HEK293T (cell line): ENCODE data around the gene HAS3.

Experiments
- BHLHE40 ChIP-seq: fragments of 450-650 bp; IDR thresholded peaks from 2 replicates; pipeline ENCODE4 v1.6.1; 2016; ENCODE audit warnings: mild to moderate bottlenecking, moderate library complexity, borderline replicate concordance
- CTBP1 ChIP-seq: fragments of 450-650 bp; IDR thresholded peaks from 2 replicates; pipeline ENCODE4 v1.6.1; 2016; ENCODE audit warnings: borderline replicate concordance
- FOXK2 ChIP-seq: fragments of 450-650 bp; IDR thresholded peaks from 2 replicates; pipeline ENCODE4 v1.6.1; 2016; ENCODE audit warnings: mild to moderate bottlenecking
- HDGF ChIP-seq: fragments of 450-650 bp; IDR thresholded peaks from 2 replicates; pipeline ENCODE4 v1.6.1; 2017; ENCODE audit warnings: antibody characterized with exemption, borderline replicate concordance
- NFRKB ChIP-seq: fragments of 450-650 bp; IDR thresholded peaks from 2 replicates; pipeline ENCODE4 v1.6.1; 2016; ENCODE audit warnings: mild to moderate bottlenecking, moderate library complexity
- PKNOX1 ChIP-seq: fragments of 450-650 bp; IDR thresholded peaks from 2 replicates; pipeline ENCODE4 v1.6.1; 2016
- SP1 ChIP-seq: fragments of 450-650 bp; IDR thresholded peaks from 2 replicates; pipeline ENCODE4 v1.6.1; 2017

GRCh38 chr16:69166221-69166833, 60.9 kb downstream of the HAS3 start:
- TF ChIP-seq BHLHE40 (no peak), FOXK2 (no peak), HDGF (no peak), SP1 (no peak), PKNOX1 (no peak), NFRKB (no peak), CTBP1 (no peak)
